Activated CD8-positive, alpha-beta memory T cell treated with anti-CD3 and anti-CD28 coated beads for 48 hours (primary cell): ENCODE measurements around the gene RGS16.
A peak's percentile ranks its signal among the peaks of the same experiment; 100 is the strongest.

ENCODE experiments used
- DNase-seq, 3 experiments: peaks; one replicate each; pipeline ENCODE4 v3.0.0-alpha.2; 2020; ENCODE audit warnings: low read depth in 2 of 3, low spot score in 2 of 3

The RGS16 gene

DNA sequence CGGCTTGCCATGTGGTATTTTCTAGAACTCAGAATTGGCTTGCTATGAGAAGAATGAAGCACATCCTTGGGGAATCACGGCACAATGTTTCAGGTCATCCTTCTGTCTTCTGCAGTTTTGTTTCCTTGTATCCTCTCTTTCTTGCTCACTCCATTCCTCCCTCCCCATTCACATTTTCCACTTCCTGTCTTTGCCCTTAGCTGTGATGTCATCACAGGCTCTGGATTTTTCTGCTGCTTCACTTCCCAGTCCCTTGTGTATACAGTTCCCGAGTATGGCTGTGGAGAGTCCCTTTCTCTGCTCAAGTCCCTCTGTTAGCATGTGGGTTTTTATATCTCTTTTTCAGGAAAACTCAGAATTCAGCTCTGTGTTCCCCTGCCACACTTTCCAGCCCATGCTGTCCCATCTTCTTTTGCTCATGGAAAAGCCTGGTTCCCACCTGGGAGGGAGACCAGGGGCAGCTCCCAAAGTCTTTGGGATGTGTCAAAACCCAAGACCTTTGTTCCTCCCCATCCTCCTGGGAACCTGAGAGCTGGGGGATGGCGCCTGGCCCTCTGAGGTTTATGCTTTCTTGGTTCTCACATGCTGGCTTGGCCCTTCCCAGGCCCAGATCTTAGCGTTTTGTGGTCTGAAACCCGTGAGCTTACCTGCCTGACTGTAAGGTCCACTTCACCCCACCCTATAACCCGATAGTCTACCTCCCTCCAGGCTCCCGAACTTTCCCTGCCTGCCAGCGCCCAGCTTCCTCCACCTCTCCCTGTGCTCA, 4.8 kb upstream of the RGS16 start:
- DNase-seq, result no peak

DNA sequence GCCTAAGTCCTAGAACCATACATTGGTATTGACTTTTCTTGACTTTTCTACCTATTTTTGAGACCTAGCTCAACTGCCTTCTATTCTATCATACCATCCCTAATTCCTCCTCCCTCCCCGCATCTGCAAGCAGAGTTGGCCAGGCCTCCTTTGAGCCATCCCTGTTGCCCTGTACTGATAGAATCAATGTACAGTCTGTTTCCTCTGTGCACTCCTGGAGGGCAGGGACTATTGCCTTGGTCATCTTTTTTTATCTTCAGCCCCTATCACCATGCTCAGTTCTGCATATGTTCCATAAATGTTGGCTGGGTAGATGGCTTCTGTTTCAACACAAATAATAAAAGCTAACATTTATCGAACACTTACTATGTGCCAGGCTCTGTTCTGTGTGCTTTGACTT, 4.0 kb upstream of the RGS16 start:
- DNase-seq, result no peak

DNA sequence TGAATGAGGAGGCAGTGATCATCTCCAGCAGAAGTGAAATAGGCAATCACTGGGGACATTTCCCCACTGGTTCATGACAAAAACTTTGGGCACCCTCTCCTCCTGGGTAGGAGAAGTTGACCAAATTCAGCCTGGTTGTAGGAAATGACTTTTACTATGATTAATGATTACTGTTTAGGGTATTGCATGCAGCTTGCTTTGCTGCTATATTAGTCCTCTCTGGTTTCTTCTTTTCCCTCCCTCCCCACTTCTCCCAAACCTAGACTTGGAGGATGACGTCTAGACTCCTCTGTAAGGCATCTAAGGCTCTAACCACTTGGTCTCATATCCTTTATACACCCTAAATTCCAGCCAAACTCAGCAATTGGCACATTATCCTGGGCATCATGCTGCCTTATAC, 3.4 kb upstream of the RGS16 start:
- DNase-seq, result no peak

DNA sequence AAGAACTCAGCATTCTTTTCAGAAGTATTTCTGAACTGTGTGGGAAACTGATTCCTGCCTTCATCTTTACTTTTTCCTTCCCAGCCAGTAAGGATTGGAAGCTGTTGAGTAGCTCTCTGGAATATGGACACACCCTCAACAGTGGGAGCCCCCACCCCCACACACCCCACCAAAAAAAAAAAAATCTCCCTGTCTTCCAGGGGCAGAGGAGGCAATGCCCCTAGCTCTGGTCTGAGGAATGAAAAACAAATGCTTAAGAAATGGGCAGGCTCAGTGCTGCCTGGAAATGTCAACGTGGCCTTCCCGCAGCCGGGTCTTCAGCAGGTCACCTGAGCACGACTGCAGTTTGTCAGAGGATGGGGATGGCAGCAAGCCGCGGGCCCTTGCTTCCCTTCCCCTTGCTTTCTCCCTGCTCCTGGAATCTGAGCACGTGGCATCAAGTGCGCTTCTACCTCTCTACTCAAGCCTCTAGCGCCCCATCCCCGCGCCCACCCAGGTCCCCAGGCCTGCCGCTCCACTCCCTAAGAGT, 479 bp downstream of the RGS16 start:
- DNase-seq, result no peak

DNA sequence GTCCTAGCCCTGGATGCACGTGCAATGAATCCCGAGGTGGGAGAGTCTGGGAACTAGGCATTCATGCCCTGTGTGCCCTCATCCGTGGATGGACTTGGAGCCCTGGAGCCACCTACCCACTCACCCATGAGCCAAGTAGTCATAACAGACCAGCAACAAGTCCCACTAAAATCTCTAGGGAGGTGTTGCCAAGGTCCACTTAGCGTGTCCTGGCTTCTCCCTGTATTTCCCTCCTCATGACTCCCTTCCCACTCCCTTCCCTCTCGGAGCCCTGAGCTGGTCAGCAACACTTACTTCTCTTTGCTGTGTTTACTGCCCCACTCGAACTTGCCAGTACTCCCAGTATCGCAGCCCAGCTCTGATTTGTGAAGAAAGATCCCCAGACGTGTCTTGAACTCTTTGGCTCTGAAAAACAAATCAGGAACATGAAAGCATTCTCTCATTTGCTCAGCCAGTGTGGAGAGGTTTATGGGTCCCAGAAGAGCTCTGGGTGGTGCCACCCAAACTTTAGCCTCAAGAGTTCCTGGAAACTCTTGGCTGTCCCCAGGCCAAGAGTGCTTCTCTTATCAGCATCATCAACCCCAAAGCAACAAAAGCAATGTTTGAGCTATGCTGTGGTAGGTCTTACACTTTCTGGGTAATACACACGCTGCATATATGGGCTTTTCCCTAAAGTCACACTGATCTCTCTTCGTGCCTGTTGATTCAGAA, 1.1 kb downstream of the RGS16 start:
- DNase-seq, result no peak

DNA sequence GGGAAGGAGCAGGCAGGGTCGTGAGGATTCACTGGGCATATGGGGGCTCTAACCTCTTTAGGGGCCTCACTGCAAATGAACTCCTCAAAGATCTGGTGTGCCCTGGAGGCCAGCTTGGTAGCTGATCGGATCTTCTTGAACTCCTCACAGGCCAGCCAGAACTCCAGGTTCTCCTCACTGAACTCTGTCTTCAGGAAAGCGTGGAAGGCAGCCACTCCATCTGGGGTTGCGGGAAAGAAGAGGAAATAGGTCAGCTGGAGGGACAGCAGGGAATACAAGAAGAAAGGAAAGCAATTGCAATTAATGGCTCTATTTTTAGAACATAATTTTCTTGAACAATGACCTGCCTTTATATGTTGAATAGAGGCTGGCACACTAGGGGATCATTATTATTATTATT, 2.3 kb downstream of the RGS16 start:
- no peak for DNase-seq

DNA sequence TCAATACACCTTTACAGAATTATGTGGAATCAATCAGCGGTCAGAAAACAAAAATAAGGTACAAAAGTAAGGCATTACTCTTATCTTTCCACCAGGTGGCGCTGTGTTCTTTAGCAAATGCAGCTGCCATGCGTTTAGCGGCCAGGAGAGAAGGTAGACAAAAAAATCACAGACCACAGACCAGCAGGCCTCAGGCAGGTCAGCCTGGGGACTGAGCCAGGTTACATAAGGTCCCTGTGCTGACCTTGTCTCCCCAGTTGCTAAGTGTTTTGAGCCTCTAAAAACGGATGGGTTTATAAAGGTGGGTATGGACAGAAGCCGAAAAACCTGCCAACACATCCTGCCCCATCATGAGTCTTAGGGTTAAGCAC, 2.8 kb downstream of the RGS16 start:
- DNase-seq, result peak in 1 of 3 experiments; percentile 45

DNA sequence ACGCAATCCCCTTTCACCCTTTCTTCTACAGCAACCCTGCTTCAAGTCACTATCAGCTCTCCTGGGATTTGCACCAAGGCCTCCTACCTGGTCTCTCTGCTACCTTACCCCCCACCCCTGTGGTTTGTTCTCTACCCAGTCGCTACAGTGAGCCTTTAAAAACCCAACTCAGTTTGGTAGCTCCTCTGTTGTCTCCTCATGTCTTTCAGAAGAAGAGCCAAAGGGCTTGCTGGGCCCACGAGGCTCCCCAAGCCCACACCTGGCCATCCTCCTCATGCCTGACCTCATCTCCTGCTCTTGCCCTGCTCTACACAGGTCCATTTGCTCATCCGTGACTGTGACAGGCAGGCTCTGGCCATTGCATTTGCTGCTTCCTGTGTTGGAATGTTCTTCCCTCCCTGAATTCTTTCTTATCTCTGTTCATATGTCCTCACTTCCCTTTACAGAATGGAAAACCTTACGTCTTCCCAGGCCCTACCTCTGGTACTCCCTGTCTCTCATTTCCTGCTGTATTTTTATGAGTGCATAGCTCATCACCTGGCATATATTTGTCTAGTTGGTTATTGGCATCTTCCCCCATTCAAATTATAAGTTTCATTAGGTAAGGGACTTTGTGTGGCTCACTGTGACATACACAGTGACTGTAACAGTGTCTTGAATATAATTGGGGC, 3.3 kb downstream of the RGS16 start:
- DNase-seq, result no peak

DNA sequence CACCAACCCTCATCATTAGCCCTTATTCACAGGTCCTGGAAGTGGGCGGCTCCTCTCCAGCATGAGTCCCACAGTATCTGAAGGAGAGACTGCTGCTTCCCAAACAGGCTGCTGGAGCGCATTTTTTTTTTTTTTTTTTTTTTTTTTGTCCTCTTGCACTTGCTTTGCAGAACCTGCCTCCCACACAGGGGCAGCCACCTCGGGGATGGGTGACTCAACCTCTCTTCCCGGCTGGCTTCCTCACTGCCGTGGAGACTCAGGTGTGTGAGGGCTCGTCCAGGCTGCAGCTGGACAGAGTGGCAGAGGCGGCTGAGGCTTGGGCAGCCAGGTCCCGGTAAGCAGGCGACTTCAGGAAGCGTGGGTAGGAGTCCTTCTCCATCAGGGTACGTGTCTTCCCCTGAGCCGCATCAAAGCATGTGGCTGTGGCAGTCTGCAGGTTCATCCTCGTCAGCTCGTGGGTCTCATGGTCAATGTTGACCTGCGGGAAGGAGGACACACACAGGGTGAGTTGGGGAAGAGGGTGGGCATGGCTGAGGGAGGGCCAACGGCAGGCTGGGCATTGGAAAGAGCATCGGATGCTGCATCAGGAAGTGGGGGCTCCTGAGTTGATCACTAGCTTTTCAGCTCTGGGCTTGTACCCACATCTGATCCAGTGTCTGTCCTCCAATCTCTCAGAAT, 4.0 kb downstream of the RGS16 start:
- no peak for DNase-seq

DNA sequence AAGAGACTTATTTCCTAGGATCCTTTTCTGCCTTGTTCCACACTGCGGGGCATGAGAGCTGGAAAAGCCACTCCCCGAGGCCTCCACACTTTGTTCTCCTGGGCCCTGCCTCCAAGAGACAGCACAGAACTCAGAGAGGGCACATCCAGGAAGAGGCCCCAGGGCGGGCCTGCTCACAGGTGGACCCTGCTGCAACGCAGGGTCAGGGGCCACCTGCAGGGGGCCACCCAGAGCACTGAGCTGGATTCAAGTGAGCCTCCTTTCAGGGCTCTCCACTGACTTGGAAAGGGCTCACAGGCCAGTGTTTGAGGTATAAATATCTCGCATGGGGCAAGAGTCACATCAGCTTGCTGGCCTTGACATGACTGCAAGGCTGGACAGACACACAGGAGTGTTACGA, 4.8 kb downstream of the RGS16 start:
- DNase-seq, result no peak

DNA sequence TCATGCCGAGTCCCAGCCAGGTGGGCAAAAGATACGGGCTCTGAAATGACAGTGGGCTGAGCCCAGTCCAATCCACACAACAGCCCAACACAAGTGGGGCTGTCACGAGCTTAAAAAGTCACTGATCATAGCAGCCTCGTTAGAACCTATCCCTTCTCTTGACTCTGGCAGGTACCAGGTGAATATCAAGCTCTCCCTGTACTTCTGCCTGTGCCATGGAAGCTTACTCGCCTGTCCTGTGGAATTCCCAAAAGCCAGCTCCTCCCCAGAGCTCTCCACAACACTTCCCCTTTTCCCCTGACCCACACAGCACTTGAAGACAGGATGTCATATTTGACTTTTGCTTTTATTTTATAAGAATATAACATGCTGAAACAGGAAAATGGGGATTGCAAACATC, 5.9 kb downstream of the RGS16 start:
- no peak for DNase-seq

DNA sequence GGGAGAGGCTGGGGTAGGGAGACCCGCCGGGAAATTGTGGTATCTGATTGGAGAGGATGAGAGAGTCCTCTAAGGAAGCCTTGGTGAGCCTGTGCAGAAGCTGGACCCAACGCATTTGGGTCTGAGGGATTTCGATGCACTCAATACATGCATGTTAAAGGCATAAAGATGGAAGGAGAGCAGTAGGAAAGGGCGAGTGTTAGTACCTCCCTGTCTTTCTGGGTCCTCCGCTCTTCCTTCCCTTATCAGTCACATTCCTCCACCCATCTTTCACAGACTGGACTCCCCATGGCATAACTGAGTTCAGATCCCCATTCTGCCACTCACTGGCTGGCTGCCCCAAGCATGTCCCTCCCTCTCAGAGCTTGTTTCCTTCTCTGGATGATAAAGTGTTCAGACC, 7.3 kb downstream of the RGS16 start:
- DNase-seq, result no peak

DNA sequence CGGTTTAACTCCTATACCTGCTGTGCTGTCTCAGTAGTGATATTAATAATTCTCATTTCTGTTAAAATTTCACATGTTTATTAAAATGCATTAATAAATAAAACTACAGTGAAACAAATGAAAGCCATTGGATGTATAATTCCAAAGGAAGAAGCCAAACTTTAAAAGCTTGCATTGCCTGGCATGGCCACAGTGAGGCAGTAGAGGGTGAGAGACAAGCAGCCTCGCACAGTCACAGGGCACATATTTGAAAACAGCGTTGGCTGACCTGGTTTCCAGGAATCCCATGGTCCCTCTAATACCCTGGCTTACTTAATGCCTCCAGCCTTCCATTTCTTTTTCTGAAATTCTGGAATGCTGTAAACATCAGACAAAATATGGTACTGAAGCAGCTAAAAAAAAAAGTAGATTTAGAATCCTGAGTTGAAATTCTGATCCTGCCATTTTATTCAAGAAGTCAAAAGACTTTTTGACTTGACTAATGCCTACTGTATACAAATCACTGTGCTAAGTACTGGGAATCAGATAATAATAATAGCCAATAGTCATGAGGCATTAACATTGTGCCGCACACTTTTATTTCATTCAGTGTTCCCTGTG, 8.4 kb downstream of the RGS16 start:
- peak in 2 of 3 experiments; percentile 41 to 44 for DNase-seq

DNA sequence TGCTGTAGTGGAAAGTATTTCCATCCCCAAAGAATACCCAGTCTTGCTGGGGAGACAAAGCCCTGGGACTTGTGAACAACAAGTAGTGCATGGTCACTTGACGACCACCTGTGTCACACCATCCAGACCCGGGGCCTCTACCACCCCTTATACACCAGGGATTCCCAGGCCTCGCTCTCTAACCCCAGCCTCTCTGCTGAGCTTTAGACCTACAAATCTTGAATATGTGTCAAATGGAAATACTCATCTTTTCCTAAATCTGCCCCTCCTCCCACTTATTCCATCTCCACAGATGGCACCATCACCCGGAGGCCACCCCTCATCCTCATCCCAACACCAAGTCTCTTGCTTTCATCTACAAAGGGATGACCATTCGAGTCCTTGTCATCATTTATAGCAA, 14.3 kb downstream of the RGS16 start:
- no peak for DNase-seq

DNA sequence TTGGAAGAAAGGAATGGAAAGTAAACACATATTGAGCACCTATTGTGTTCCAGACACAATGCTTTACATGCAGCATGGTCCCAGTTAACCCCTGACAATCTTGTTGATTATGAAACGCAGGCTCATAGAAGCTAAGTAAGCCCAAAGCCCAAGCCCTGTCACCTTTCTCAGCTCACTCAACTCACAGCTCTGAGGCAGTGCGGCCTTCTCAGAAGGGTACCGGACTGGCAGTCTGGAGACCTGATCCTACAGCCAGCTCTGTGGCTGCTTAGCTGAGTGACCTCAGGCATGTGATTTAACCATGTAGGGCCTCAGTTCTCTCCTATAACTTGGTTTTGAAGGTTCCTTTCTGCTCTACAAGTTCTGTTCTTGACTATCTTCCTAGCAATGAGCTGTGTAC, 14.7 kb downstream of the RGS16 start:
- DNase-seq, result no peak

DNA sequence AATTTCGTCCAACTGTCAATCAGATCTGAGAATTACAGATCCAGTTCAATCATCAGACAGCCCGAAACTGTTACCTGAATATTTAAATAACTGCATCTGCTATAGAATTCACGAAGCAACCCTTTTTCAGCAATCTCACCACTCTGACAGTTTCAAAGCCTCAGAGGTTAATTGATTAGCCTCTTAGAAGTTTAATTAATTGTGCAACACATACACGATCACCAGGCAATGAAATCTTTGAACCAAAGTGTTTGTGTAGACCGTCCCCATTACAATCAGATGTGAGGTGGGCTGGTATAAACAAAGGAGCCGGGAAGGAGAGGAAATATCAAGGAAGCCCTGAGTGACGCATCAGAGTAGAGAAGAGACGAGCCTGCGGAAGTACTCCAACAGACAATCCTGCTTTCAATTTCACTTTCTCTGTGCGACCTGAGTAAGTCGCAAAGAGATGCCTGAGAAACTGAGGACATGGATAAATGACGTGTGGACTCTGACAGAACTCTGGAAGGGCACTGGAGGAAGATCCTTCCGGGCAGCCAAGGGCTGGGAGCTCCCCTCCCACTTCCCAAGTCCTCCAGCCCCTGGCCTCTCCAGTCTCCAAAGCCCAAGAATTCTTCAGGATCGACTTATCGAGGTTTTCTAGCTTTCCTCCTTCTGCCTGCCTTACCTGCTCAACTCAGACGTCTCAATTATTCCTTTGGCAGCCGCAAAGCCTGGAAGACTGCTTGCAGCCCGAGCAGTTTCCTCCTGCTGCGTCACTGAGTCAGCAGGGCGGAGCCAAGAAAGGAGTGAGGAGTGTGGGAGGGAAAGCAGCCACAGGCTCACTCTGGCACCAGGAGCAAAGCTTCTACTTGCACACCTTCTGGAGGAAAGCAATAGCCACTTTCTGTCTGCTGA, 15.4 kb downstream of the RGS16 start, which contains the start of gene RNASEL:
TSS of gene RNASEL (minus strand) at position 757 of the 897 bp plus-strand sequence. CDS start 2,450 bp downstream, outside the sequence.
- no peak for DNase-seq

DNA sequence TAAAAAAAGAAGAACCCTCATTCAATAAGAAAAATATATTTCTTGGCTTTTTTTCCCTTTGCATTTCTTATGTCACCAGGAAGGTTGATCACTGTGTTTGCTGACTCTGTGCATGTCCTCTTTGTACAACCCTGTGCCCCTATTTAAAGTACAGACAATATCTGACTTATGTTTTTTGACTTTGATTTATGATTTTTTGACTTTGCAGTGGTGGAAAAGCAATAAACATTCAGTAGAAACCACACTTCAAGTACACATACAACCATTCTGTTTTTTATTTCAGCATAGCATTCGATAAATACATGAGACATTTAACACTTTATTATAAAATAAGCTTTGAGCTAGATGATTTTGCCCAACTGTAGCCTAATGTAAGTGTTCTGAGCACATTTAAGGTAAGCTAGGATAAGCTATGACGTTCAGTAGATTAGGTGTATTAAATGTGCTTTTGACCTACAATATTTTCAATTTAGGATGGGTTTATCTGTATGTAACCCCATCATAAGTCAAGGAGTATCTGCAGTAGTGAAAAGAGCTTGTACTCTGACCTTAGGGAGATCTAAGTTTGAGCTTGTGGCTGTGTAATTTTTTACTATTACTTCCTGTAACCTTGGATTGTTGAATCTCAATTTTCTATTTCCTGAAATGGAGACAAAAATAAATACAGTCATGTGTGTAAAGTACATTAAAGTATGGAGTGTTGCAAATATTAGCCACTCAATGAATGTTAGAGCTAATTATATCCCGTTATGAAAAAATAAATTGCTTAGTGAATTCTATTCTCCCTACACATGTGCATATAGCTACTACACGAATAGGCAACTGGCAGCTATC, 16.3 kb downstream of the RGS16 start:
- no peak for DNase-seq

DNA sequence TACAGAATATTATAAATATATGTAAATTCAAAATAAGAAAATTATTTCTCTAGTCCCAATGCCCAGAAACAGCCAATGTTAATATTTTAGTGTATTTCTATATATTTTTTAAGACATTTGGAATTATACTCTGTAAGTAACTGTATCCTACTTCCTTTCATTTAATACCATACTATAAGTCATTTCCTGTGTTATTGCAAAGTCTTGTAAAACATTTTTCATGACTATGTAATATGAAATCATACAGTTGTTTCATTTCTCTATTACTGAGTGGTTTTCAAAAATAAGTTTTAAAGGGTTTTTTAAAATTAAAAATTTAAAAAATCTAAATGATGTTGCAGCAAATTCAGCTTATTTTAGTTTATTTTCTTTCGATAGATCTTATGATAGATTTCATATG, 17.1 kb downstream of the RGS16 start:
- DNase-seq, result no peak

DNA sequence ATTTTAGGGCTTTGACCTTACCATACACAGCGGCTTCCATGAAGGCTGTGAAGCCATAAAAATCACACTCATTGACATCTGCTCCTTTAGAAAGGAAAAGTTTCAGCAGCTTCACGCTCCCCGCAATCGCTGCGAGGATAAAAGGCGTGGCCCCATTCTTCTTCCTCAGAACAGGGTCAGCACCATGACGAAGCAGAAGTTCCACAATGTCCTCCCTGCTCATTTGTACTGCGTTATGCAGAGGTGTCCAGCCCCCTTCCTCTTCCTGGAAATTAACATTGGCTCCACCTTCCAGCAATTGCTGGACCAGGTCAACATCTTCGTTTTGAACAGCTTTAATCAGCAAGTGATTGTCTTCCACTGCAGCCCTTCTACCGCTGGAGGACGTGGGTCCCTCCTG, 17.8 kb downstream of the RGS16 start:
- no peak for DNase-seq
